ENCODE measurements around the gene VSIR. TPM values are rescaled to one million over a fixed set of nuclear protein-coding genes. Genes with fewer than 3 reads are reported as not detected.

Gene VSIR
- 10 to 100 TPM; 27.2 to 36.4 (median 31.5) TPM for polyA plus RNA-seq (ENCODE audit: insufficient read length in 10 of 10)
- long read RNA-seq, donor 1, full-length matches to known transcripts, result 9 of 9 reads
- long read RNA-seq, donor 1, partial matches to known transcripts, result 0 of 9 reads
- long read RNA-seq, donor 1, other reads (novel, unspliced or antisense), result 0 of 9 reads
- long read RNA-seq, donor 2, full-length matches to known transcripts, result 6 of 6 reads
- long read RNA-seq, donor 2, partial matches to known transcripts, result 0 of 6 reads
- long read RNA-seq, donor 2, other reads (novel, unspliced or antisense), result 0 of 6 reads
- long read RNA-seq, donor 3, result 0 reads
- long read RNA-seq, donor 4, full-length matches to known transcripts, result 4 of 4 reads
- long read RNA-seq, donor 4, partial matches to known transcripts, result 0 of 4 reads
- long read RNA-seq, donor 4, other reads (novel, unspliced or antisense), result 0 of 4 reads
- long read RNA-seq, donor 5, full-length matches to known transcripts, result 14 of 14 reads
- long read RNA-seq, donor 5, partial matches to known transcripts, result 0 of 14 reads
- long read RNA-seq, donor 5, other reads (novel, unspliced or antisense), result 0 of 14 reads
- long read RNA-seq, donor 6, full-length matches to known transcripts, result 8 of 8 reads
- long read RNA-seq, donor 6, partial matches to known transcripts, result 0 of 8 reads
- long read RNA-seq, donor 6, other reads (novel, unspliced or antisense), result 0 of 8 reads
- long read RNA-seq, donor 7, full-length matches to known transcripts, result 9 of 9 reads
- long read RNA-seq, donor 7, partial matches to known transcripts, result 0 of 9 reads
- long read RNA-seq, donor 7, other reads (novel, unspliced or antisense), result 0 of 9 reads
- long read RNA-seq, donor 8, full-length matches to known transcripts, result 3 of 3 reads
- long read RNA-seq, donor 8, partial matches to known transcripts, result 0 of 3 reads
- long read RNA-seq, donor 8, other reads (novel, unspliced or antisense), result 0 of 3 reads
- long read RNA-seq, donor 9, full-length matches to known transcripts, result 1 of 1 reads
- long read RNA-seq, donor 9, partial matches to known transcripts, result 0 of 1 reads
- long read RNA-seq, donor 9, other reads (novel, unspliced or antisense), result 0 of 1 reads

DNA sequence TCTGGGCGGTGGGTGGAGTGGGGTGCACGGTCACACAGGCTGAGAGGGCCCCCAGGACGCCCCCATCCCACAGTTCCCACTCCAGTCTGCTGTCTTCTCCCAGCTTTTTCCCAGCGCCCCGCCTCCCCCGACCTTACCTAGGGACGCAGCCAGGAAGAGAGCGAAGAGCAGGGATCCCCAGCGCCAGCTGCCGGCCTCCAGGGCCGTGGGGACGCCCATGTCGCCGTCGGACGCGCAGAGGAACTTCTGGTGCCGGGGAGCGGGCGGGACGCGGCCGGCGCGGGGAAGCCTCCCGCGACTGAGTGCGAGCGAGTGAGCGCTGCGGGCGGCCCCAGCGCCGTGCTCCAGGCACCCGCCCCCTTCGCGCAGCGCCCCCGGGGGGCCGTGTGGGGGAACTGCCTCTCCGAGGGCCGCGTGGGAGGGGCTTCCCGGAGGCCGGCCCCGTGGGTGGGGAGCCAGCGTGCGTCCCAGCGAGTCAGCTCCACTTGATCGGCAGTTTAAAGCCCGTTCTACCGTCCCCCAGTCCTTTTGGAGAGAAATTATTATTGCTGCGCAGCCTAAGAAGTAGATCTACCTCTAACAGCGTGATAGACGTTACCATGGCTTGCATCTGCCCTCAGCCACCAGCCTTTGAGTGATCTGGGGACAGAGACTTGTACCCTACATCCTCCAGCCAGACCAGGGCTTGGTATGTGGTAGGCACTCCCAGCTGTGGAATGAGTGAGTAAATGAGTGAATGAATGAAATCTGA is at the start of gene VSIR:
Gene VSIR (minus strand): TSS at position 300 of the 751 bp plus-strand sequence. CDS start 81 bp downstream, at position 219.
- peak; percentile 80 to 92 (median 88) for DNase-seq

DNA sequence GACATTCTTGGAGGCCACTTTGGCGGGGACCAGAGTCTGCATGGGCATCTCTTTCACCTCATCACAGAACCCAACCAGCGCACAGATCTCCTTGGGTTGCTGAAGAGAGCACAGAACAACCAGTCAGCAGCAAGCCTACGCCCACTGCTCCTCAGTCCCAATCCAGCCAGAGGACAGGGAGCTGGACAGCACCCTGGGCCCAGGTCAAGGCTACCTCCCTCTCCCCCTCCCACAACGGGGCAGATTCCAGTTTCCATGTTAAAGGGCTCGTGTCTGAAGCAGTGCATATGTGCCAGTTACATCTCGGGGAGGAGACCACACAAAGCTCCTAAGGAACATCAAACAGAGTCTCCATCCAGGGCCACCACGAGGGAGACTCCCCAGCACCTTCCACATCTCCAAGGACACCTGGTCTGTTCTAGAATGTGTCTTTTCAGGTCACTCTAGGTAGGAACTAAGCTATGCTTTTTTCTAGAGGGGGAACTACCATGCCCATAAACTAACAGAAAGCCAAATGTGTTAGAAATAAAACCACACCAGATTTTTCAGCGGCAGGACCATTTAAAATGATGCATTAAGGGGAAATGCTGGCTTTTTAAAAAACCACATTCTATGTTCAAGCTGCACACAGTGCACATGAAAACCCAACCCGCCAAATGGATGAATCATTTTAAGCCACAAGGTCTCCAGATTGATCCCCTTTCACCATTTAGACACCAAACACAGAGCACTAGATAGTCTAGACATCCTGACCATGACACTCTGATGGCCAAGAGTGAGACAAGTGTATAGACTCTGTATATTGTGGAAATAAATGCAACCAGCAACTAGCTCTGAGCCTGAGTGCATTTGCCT is 48.8 kb upstream of the VSIR start:
- no peak for DNase-seq

DNA sequence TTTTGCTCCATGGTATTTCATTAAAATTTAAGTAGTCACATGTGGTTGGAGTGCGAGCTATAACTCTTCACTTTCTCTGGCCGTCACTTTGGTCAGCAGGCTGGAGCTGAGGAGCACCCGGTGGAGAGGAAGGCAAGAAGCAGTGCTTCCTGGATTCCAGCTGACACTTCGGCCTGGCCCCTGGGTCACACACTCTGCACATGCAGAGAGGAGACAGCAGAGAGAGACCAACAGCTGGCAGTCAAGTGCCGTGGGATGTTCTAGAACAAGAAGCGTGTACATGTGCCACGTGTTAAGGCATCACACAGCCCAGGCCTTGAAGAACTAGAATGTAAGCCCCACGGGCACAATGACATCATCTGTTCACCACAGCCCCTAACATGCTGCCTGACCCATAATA is 47.6 kb upstream of the VSIR start:
- DNase-seq, result no peak

DNA sequence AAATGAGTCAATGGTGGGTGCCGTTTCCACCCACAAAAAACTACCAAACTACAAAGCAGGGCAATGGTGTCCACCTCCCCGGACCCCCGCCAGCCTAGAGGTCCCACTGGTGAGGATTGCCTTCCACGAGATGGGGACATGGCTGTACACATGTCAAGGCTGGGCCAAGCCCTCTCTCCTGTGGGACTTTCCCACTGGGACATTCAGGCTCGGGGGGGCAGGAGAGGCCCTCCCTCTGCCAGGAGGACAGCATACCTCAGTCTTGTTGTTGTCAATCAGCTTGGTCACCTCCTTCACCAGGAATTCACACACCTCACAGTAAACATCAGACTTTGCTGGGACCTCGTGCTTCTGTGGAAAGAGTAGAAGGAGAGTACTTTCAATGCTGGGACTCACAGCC is 46.7 kb upstream of the VSIR start:
- no peak for DNase-seq

DNA sequence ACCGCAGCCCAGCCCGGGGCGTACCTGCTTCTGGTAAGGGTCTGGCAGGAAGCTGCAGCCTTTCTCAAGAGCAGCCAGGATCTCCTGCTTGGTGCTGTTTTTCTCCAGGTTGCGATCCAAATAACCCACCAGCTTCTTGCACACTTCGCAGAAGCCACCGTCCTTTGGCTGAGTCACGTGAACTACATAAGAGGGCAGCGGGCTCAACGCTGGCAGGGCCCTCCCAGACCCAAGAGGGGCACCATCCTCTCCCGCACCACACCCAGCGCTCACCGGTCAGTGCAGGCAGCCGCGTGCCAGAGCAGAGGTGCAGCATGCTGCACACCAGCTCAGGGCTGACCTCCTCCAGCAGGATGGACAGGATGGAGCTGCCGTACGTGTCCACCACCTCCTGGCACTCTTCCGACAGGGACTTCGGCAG is 46.1 kb upstream of the VSIR start:
- no peak for DNase-seq

DNA sequence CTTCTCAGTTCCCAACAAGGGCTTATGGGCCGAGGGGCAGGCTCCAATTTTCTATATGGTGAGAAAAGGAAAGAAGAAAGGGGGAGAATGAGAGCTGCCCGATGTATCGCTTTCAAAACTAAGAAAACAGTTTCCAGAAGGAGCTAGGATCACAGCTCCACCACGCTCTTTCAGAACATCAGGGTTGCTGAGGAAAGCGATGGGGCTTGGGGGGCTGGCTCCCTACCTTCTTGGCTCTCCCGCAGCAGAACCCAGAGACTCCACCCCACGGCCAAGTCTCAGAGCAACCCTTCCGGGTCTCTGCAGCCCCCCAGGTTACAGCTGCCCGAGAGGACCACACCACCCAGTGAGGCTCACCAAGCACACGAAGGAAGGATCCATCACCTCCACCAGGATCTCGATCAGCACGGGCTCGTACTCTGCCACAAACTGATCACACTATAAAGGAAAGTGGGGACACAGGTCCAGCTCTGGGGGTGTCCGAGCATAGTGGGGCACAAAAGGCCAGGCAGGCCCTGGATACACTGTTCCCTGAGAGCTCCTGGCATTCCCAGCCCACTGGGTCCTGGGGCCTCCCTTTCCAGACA is 45.4 kb upstream of the VSIR start:
- no peak for DNase-seq

DNA sequence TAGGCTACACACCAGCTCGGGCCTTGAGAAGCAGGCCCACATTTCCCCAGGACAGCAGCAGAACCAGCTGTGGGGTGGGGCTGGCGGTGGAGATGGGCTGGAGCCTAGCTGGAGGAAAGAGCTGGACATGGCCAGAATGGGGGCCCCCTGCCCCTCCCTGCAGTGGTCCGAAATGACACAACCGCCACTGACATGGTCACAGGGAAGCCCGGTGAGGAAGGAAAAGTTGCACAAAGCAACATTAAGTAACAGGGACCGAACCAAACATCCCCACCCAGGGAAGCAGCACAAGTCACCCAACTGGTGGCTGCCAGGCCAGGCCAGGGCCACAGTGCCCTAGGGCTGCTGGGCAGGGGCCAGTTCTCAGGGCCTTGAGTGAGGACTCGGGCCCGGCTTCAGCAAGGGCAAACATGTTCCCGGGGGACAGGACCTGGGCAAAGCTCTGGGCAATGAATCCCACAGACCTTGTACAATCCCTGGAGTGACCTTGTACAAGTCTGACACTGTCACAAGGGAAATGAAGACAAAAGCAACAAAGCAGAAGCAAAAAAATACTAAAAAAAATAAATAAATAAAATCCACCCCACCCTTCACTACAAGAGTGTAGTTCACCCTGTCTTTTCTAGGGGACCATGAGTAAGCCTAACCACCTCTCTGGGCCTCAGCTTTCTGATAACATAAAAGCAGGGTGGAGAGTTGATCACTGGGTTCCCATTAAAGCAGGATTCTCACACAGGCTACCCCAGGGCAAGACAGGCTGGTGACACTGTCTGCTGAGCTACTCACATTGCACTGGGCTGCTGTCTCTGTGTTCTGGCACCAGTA is 44.7 kb upstream of the VSIR start:
- DNase-seq, result peak in 1 of 3 donors; percentile 40

DNA sequence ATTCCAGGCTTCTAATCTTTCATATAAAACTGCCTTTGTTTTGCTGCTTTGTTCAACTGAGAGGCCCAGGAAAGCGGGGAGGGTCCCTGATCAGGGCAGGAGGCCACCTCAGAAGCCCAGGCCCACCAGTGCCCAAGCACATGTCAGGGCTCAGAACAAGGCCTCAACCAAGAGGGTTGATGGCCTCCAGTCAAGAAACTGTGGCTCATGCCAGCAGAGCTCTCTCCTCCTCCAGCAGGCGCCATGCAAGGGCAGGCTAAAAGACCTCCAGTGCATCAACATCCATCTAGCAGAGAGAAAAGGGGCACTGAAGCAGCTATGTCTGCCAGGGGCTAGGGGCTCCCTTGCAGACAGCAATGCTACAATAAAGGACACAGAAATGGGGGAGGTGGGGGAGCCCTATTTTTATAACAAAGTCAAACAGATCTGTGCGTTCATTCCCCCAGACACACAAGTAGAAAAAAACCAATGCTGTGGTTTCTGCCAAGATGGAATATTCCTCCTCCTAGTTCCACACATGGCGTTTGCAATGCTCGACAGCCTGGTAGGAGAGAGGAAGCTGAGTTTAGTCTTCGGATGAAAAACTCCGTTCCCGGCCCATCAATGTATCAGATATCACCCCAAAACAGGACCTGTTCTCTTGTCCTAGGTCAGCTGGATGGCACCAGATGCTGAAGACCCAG is 43.8 kb upstream of the VSIR start:
- DNase-seq, result no peak

DNA sequence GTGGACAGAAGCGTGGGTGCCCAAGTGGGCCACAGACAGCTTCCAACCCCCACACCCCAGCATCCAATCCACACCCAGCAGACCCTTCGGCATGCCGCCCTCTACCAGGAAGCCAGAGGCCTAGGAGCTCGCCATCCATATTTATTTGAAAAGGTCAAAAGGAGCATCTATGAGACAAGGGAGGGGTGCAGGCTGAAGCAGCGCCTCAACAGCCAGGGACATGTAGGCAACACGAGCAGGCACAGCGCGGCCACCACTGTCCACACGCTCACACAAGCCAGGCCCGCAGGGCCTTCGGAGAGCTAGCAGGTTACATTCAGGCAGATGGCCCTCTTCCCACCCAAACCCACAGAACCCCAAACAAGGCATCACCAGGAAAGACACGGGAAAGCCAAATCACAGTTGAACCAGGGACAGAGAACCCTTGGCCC is 43.1 kb upstream of the VSIR start:
- DNase-seq, result no peak

DNA sequence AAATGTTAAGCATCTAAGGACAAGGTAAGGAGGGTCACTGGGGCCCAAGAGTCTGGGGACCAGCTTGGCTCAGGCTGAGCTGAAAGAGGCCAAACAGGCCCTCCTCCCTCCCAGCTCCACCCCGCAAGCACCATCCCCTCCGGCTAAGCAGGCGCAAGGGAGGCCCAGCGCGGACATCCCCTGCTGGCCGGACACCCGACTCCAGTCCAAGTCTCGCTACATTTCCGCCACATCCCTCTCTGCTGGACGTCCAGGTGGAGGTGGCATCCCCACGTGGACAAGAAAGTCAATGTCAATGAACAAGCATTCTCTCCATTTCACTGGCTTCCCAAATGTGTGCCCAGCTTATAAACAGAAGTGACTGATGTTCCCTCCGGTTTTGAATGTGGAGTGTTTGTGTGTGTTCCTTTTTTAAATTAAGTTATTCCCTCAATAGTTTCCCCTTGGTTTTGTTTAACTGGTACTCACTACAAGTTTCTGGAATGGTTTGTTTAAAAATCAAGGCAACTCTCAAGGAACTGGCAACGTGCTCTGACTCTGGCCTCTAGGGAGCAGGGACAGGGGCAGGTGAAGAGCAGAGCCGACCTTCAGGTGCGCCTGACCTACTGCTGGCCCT is 42.3 kb upstream of the VSIR start:
- DNase-seq, result no peak

DNA sequence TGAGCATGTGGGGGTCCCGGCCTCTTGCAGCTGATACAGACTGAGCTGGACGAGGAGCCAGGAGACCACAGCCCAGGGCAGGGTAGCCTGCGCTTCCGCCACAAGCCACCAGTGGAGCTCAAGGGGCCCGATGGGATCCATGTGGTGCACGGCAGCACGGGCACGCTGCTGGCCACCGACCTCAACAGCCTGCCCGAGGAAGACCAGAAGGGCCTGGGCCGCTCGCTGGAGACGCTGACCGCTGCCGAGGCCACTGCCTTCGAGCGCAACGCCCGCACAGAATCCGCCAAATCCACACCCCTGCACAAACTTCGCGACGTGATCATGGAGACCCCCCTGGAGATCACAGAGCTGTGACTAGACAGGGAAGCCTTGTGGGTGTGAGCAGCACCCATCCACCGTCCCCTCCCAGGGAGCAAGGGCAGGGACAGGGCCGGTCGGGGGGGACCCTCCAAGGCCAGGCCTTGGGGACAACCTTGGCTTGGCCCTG is 41.6 kb upstream of the VSIR start:
- DNase-seq, result no peak

DNA sequence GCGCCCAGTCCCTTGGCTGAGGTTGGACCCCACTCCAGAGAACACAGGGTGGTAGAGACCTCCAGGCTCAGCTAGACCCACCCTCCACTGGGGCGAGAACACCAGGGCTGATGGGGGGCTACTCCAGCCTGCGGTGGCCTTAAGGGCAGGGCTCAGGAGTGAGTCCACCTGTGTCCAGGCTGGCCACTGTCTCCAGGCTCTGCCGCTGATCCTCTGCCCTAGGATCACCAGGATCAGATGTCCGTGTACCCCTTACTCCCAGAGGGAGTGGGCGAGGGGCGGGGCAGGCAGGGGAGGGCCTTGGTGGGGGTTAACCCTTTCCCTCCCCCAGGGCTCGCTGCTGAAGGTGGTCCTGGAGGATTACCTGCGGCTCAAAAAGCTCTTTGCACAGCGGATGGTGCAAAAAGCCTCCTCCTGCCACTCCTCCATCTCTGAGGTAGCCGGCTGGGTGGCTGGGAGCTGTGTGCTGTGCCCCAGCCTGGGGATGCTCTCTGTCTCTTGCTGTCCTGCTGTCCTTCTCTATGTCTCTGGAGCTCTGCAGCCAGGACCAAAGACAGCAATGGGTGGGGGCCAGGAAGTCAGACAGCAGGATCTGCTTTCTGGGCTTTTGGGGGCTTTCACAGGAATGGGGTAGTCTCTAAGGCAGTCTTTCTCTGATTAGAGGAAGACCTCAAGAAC is 39.7 kb upstream of the VSIR start:
- DNase-seq, result no peak

DNA sequence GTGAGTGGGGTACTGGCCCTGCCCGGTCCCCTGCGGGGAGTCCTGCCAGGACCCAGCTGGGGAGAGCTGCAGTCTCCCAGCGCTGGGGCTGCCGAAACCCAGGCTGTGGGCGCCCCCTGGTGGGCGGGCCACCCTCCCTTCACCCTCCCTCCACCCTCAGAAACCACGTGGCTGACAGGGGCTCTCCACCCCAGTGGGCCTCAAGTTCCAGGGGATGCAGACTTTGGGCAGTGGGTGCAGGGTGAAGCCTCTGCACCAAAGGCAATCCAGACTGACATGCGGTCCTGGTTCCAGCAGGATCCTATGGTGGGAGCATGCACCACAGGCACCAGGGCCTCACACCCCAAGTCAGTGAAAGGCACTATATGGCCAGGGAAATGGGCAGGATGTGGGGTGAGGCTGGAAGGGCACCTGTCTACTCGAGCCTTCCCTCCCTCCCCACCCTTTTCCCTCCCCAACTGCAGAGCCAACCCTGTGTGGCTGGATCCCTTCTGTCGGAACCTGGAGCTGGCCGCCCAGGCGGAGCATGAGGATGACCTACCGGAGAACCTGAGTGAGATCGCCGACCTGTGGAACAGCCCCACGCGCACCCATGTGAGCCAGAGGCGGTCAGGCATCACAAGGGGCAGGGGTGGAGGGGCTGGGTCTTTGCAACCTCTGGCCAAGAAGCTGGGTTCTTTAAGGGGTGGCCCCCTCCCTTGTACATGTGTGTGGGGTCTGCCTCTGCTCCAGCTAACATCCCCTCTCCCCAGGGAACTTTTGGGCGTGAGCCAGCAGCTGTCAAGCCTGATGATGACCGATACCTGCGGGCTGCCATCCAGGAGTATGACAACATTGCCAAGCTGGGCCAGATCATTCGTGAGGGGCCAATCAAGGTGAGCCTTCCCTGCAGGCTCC is 38.9 kb upstream of the VSIR start:
- DNase-seq, result peak in 2 of 3 donors; percentile 50 to 76

DNA sequence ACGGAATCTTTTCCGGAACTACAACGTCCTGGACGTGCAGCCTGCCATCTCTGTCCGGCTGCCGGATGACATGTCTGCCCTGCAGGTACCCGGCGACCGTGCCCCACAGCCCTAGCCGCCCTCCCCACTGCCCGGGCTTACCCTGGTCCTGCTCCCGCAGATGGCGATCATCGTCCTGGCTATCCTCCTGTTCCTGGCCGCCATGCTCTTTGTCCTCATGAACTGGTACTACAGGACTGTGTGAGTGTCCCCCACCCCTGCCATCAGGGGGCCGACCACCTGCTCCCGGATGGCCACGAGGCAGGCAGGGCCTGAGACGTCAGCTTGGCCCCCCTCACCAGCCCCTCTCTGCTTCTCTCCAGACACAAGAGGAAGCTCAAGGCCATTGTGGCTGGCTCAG is 38.0 kb upstream of the VSIR start:
- DNase-seq, result no peak

DNA sequence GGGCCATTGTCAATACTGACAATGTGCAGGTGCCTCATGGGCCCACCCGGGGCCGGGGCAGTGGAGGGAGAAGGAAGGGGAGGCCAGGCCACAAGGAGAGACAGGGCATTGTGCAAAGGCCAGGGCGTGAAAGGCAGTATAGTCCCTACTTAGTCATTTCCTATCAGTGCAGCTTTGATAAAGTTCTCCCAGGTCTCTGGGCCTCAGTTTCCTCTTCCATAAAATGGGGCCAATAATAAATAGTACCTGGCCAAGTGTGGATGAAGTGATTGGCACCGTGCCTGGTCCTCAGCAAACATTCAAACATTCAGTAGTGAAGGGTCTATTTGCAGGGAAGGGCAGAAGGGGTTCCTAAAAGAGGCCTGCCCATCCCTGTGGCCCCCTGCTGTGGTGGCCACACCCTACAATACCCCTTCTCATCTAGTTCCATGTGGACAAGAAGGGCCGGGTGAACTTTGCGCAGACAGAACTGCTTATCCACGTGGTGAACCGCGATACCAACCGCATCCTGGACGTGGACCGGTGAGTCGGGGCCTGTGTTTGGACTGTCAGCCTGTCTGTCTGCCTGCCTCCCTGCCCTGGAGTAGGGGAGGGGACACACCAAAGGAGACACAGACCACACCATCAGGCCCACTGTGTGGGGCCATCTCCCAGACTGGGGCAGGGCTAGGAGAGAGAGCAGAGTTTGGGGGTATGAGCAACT is 36.9 kb upstream of the VSIR start:
- DNase-seq, result no peak

DNA sequence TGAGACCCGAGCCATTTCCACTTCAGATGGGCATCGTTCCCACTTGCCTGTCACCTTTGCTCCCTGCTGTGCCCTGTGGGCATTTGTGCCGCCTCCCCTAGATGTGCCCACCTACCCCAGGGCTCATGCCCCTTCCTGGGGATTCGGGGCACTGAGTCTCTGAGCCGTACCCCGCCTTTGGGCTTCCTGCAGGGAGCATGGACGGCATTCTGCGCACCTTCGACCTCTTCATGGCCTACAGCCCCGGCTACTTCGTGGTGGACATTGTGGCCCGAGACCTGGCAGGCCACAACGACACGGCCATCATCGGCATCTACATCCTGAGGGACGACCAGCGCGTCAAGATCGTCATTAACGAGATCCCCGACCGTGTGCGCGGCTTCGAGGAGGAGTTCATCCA is 36.3 kb upstream of the VSIR start:
- no peak for DNase-seq

All from muscle of back (tissue), 13 donors.